Globus pallidus (tissue), 1 donor: ENCODE measurements around the gene ATP2B3.

Experiments used
- DNase-seq: peaks from one replicate; pipeline ENCODE4 v3.0.0-alpha.2; 2015; ENCODE audit warnings: low spot score

Gene ATP2B3

DNA sequence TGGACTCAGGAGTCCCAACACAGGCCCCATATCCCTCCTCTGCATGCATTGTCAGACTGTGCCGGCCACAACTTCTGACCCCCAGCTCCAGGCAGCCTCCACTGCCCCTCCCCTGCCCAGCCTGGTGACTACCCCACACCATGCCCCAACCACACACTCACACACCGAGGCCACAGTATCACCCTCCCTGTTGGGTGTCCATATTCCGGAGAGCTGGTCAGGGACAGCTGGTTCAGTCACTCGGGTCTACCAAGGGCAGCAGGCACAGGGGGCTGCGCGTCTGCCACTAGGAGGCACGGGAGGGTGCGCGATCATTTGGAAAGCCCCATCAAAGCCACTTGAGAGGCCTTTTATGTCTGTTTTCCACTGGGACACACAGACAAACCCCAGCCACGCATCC, 55.2 kb downstream of the ATP2B3 start:
- no peak for DNase-seq

GRCh38 chrX:153573984-153574383, 56.5 kb downstream of the ATP2B3 start:
- DNase-seq = no peak

DNA sequence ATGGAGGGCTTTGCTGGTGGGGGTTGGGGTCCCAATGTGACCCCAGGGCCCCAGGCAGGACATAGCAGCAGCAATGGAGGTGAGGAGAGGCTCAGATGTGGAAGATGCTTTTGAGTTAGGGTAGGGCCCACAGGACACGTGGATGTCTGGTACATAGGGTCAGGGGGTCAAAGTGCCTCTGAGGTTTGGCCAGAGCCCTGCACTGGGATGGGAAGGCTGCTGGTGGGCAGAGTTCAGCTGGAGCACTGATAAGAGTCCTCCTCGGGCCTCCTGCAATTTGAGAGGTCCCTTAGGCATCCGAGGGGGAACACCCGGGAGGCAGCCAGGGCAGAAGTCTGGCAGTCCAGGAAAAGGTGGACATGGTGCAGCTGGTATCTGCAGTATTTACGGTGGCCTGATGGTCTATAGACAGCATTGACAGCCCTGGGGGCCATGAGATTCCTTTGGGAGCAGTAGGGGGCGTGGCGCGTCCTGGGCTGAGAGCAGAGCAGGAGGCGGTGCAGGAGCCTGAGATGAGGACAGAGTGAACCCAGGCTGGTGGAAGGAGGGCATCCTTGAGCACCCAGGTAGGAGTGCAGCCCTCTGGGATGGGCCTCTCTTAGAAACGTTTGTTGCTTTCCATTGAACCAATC, 58.9 kb downstream of the ATP2B3 start:
- DNase-seq = no peak

DNA sequence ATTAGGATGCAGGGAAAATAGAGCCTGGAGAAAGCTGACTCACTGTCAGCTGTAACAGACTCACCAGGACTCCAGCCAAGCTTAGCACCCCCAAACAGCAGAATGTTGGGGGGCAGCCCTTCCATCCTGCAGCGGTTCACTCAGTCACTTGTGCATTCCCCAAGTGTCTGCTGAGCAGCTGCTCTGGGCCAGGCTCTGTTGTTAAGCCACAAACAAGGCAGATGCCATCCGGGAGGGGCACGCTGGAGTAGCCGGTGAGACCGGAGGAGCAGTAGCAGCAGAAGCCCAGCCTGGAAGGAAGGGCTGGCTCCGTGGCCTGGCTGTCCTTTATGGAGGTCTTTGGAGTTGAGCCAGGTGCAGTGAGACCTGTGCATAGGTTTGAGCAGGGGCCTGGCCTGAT, 59.5 kb downstream of the ATP2B3 start:
- DNase-seq = no peak

DNA sequence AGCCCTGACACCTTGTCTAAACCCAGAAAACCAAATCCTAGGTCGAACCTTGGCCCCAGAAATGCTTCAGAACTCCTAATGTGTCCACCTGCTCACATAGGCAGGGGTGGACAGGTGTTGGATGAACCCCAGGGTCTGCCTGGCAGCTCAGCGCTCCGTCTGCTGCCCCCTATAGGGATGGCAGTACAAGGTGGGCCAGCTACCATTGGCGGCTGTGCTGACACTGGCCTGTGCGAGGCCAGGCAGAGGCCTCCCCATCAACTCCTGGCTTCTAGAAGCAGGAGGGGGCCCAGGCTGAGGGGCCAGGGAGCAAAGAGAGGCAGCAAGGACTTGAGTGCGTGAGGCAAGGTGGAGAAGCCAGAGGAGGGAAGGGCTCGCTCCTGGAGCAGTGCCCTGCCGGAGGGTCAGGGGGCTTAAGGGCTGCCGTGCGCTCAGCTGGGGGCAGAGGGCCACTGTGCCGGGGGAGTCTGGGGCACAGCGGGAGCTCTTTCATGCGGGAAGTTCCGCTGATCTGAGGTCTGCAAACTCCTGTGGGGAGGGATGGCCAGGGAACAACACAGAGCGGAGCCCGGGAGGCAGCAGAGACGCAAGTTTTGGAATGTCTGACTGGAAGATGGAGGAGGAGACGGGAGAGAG, 60.9 kb downstream of the ATP2B3 start:
- no peak for DNase-seq

DNA sequence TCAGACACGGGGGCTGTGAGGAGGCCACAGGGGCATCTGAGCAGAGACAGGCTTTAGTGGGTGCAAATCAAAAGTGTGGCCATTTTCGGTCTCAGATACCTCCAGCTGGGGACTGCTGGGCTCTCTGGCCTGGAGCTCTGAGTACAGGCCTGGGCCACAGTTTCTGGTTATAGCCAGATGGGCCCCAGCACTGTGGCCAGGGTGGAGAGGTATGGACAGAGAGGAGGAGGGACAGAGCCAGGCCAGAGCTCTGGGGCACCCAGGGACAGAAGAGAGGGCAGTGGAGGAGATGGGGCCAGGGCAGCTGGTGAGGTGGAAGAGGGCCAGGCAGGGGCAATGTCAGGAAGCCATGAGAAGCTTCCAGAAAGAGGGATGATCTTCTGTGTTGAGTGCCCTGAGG, 61.4 kb downstream of the ATP2B3 start:
- DNase-seq = no peak

DNA sequence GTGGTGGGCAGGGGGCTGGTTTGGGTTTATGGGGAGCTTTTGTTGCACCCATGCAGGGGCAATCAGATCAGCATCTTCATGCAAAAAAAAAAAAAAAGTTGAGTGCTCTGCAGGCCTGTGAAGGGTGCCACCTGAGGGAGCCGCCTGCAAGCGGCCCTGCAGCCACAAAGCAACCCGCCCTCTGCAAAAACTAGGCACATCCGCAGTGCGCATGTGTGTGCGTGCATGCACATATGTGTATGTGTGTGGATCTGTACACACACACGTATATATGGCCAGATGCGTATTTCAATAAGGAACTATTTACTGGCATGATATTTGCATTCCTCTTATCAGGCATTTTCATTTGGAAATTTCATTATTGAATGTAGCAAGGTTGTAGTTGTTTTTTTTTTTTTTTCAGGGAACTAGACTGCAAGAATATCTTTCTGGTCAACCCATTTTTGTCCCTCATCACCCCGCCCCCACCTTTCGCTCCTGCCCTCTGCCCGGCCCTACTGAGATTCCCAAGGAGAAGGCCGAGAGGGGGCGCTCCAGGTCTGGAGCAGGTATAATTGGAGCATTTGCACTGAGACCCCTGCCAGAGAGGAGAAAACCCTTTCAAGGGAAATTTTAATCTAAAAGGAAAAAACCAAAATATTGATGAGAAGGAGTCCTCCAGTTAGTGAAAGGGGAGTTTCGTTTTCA, 63.4 kb downstream of the ATP2B3 start:
- DNase-seq = no peak

DNA sequence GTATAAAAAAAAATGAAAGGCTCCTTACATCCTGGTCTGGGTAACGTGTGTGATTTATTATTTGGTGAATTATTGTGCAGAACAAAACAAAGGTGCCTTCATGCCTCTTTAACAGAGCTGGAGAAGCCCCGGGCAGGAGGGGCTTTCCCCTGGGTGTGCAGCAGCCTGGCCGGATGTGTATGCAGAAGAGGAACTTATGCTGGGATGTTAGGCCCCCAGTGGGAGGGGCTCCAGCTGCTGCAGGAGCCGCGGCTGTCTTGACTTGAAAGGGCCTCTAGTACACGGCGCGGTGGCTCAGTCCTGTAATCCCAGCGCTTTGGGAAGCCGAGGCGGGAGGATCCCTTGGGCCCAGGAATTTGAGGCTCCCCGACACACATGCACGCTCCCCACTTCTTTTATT, 65.5 kb downstream of the ATP2B3 start:
- DNase-seq = peak; percentile 17

DNA sequence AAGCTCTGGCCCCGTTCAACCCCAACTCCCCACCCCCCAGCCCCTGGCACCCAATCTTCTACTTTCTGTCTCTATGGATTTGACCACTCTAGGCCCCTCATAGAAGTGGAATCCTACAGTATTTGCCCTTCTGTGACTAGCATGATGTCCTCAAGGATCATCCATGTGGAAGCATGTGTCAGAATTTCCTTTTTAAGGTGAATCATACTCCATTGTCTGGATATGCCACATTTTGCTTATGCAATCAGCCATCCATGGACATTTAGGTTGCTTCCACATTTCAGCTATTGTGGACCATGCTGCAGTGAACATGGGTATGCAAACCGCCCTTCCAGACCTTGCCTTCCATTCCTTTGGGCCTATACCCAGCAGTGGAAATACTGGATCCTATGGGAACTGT, 66.0 kb downstream of the ATP2B3 start:
- DNase-seq = no peak

- DNase-seq = no peak
These were observed 68.4 kb downstream of the ATP2B3 start for GRCh38 chrX:153585827-153586226.

- DNase-seq = no peak
These were observed 69.9 kb downstream of the ATP2B3 start for GRCh38 chrX:153587342-153587741.

DNA sequence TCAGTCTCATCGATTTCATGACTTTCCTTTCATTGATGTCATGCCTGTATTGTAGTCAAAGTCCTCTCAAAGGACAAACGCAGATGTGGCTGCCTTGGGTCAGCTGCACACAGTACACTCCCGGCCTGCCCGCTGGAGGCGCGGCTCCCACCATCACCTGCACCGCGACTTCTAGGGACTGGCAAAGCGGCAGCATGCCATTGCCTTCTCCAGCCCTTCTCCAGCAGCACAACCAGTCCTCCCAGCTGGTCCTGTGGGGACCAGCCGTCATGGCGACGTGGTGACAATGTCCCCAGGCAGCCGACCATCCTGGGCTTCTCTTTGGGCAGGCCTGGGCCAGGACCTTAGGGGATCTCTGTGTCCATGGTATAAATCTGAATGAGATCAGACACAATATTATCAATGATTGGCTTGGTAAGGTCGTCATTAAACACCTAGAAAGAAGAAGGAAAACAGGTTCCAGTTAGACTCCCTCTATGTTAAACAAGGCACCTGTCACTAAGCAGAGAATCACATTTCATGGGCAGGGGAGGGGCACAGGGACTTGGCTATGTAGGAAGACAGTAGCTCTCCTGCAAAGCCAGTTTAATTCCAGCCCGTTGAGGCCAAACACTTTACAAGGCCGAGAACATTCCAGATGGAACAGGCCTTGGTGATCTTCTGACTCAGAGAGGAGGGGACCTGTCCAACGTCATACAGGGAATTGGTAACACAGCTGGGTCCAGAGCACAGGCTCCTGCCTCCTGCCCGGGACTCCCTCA, 70.8 kb downstream of the ATP2B3 start:
- DNase-seq = no peak

DNA sequence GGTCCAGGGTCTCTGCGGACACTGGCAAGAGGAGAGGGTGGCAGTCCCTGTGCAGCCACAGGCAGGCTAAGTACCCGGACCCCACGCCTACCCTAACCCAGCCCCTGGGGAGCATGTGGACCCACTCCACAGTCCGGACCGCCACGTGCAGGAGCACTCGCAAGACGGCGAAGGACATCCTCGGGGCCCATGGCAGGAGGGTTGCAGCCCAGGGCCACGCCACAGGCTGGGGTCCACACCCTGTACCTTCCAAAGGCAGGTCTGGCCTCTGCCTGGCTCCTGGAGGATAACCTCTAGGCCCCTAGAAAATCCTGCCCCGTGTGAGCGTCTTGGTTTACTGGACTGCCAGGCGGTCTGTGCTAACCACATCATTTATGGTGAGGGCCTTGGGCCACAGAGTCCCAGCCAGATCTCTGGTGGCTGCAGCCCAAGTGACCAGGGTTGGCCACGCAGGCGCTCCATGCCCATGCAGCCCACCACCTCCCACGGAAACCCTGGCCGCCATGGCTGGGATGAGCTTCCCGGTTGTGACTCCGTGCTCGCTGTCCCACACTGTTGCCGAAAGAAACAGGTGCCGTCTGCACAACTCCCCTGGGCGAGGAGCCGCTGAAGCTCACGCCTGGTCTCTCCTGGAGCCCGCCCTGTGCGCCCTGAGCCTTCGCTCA, 71.5 kb downstream of the ATP2B3 start:
- DNase-seq = no peak

GRCh38 chrX:153590961-153591956, 73.8 kb downstream of the ATP2B3 start:
- DNase-seq = no peak

DNA sequence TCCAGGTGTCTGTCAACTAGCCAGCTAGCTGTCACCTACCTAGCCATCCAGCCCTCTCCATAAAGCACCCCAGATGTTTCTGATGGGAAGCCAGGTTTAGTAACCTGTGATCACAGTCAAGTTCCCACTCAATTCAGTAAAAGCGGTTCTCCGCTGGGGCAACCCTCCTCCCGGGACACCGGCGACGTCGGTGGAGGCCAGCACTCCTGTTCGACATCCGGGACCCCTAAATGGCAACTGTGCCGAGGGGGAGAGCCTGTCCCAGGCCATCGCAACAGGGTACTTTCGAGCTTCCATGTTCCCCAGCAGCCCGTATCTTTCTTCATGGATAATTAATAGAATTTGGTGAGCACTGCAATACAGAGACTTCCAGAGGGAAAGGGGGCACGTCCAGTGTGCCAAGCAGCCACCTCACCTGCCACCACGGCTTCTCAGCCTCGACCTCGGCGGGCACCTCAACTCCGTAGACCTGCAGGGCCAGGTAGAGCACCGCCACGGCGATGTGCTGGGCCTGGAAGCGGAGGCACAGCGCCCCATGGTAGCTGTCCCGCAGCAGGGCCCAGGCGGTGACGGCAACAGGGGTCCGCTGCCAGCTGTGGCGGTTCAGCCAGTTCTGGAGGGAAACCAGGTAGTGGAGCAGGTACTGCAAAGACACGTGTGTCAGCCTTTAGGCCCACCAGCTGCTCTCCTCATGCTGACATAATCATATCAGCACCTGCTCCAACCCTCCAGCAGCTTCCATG, 74.8 kb downstream of the ATP2B3 start:
- no peak for DNase-seq

GRCh38 chrX:153592966-153593688, 75.7 kb downstream of the ATP2B3 start:
- peak; percentile 65 for DNase-seq

- DNase-seq = no peak
These were observed 76.5 kb downstream of the ATP2B3 start for GRCh38 chrX:153593811-153594500.

DNA sequence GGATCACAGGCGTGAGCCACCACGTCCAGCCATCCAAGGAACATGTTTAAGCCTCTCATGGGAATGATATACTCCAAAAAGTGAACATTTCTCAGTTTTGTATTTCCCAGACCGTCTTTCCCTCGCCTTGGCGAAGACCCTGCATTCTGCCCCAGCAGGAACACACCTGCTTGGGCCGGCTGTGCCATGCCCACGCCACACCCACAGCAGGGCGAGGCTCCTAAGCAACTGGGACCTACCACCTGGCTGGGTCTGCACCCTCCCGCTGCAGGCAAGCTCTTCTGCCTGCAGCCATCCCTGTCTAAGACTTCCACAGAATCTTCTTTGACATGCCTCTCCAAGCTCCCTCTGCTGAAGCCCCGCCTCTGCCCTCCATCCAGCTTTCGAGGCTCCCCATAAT, 77.9 kb downstream of the ATP2B3 start:
- DNase-seq = no peak
